Kidney (tissue), 14 donors: ENCODE measurements around the gene C11orf21. TPM values are rescaled to one million over a fixed set of nuclear protein-coding genes. Genes with fewer than 3 reads are reported as not detected.

Experiments used
- DNase-seq, 5 donors: peaks; one replicate each; pipeline ENCODE4 v3.0.0-alpha.2; 2013 to 2020
- FAIRE-seq: peaks from 2 replicates; lab custom pipeline; 2012; peaks lifted over from hg19 to GRCh38; lab: Jason Lieb, UNC
- H3K27ac ChIP-seq, 2 donors: one replicate each; pipeline ENCODE4 v1.7.0; 2013; ENCODE audit warnings: low read depth in 2 of 2, low read length in 2 of 2, inconsistent platforms in 1 of 2
- H3K27me3 ChIP-seq: one replicate; pipeline ENCODE4 v1.7.1; 2013; ENCODE audit warnings: low read length, inconsistent platforms; ENCODE audit not compliant: control insufficient read depth, insufficient read depth
- H3K36me3 ChIP-seq, 3 donors: one replicate each; pipeline versions ENCODE4 v1.7.0 to v1.7.1; 2013; ENCODE audit warnings: low read length in 3 of 3, control low read depth in 1 of 3, inconsistent platforms in 1 of 3; ENCODE audit not compliant: insufficient read depth in 3 of 3, control insufficient read depth in 2 of 3
- H3K4me1 ChIP-seq, 3 donors: one replicate each; pipeline versions ENCODE4 v1.7.0 to v1.7.1; 2013; ENCODE audit warnings: low read length in 3 of 3, inconsistent platforms in 1 of 3, low read depth in 1 of 3; ENCODE audit not compliant: control insufficient read depth in 2 of 3, insufficient read depth in 2 of 3
- H3K4me3 ChIP-seq, 3 donors: one replicate each; pipeline versions ENCODE4 v1.7.0 to v1.8.1; 2013; ENCODE audit warnings: low read length in 3 of 3, control low read depth in 1 of 3, inconsistent platforms in 1 of 3
- H3K9ac ChIP-seq, 3 donors: one replicate each; pipeline versions ENCODE4 v1.7.0 to v1.7.1; 2013; ENCODE audit warnings: low read length in 3 of 3, control low read depth in 1 of 3, inconsistent platforms in 1 of 3
- H3K9me3 ChIP-seq, 3 donors: one replicate each; pipeline versions ENCODE4 v1.7.0 to v1.7.1; 2013; ENCODE audit warnings: low read length in 3 of 3, control low read depth in 1 of 3, inconsistent platforms in 1 of 3; ENCODE audit not compliant: control insufficient read depth in 2 of 3, insufficient read depth in 1 of 3
- intact Hi-C: fragments of 100-400 bp; cut with DNase I; formaldehyde crosslinking; loops from one replicate; pipeline ENCODE4 v1.11.1; 2022
- polyA plus RNA-seq: library from polyadenylated mRNA; stranded (reverse); fragments of 350-450 nt; fragmentation: Illumina TruSeq; extraction: RNeasy Lipid Tissue Mini Kit (QIAGEN cat#74804); gene quantifications from one replicate; pipeline ENCODE4 v1.2.3, GENCODE V29; 2014; ENCODE audit warnings: low read depth, low replicate concordance; ENCODE audit not compliant: insufficient read depth
- total RNA-seq: library from RNA; stranded (reverse); fragmentation: NEBNext Ultra II Directional; extraction: Animal tissue kit (Norgen Biotek cat#: 25700); gene quantifications from one replicate; pipeline ENCODE4 v1.2.1, GENCODE V29; 2021
- TF ChIP-seq, protein P1 (sequence below): IDR thresholded peaks from 3 replicates; pipeline ENCODE4 v1.5.1; 2012; ENCODE audit warnings: mild to moderate bottlenecking, moderate library complexity, borderline replicate concordance; ENCODE audit not compliant: insufficient read depth; ENCODE audit errors: extremely low read depth
- donor health status: control.
- donor health status: control.
- donor health status: control.
- donor health status: control.
- donor health status: control.
- donor health status: DM: yes; HTN: yes; CAD: no.
- donor health status: Normal renal cell carcinoma (clear cell type).

The C11orf21 gene
- total and polyA plus RNA-seq, 2 donors from 2014 or later, result 0.17 to 4.9 TPM

DNA sequence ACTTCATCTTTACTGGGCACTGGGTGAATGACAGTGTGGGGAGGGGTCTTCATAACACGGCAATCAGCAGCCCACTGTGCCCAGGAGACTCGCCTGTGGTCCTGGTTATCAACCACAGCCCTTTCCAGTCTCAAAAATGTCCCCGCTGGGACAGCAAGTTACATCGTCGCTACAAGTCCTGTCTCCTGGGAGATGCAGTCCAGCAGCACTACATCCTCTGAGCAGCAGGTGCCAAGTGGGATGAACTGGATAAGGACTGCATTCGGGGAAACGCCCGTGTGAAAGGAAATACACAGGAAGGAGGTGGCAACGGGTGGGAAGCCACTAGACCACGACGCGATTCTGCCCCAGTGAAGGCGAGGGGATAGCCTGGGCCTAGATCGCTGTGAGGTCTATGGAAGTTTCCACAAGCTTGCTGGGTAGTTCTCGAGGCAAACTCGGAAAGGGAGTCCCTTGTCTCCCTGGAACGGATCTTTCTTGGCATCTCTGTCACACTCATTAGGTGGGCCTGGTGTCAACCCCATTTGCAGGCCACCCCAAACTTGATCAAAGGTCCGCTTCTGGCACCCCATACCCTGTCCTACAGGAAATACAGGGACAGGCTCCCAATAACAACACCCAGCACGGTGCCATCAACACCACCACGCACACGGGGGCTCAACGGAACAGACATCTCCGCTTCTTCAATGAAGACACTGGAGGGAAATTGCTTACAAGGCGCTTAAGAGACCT lies 35.7 kb downstream of the C11orf21 start:
- intact Hi-C loops, result no loop called here
- Histone ChIP-seq H3K4me1 (peaks cover 0 to 7% (median 0%) of the 10 kb centered on the region in 3 donors), H3K9me3 (no peaks in the 10 kb centered on the region), H3K27me3 (no peaks in the 10 kb centered on the region), H3K27ac (no peak overlapping the region), H3K36me3 (no peaks in the 10 kb centered on the region), H3K9ac (no peak overlapping the region), H3K4me3 (no peak overlapping the region)
- FAIRE-seq (no peak), DNase-seq (no peak)
- TF ChIP-seq, protein P1, sequence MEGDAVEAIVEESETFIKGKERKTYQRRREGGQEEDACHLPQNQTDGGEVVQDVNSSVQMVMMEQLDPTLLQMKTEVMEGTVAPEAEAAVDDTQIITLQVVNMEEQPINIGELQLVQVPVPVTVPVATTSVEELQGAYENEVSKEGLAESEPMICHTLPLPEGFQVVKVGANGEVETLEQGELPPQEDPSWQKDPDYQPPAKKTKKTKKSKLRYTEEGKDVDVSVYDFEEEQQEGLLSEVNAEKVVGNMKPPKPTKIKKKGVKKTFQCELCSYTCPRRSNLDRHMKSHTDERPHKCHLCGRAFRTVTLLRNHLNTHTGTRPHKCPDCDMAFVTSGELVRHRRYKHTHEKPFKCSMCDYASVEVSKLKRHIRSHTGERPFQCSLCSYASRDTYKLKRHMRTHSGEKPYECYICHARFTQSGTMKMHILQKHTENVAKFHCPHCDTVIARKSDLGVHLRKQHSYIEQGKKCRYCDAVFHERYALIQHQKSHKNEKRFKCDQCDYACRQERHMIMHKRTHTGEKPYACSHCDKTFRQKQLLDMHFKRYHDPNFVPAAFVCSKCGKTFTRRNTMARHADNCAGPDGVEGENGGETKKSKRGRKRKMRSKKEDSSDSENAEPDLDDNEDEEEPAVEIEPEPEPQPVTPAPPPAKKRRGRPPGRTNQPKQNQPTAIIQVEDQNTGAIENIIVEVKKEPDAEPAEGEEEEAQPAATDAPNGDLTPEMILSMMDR, result no peak

GRCh38 chr11:2265396-2265795 lies 36.3 kb downstream of the C11orf21 start:
- H3K36me3 ChIP-seq, result no peaks in the 10 kb centered on the region
- H3K27me3 ChIP-seq, result no peaks in the 10 kb centered on the region
- H3K9ac ChIP-seq, result no peak overlapping the region
- no peak for FAIRE-seq
- no peaks in the 10 kb centered on the region for H3K9me3 ChIP-seq
- TF ChIP-seq, protein P1, result no peak
- no peak for DNase-seq
- no peak overlapping the region for H3K4me3 ChIP-seq
- intact Hi-C loops, result no loop called here
- peaks cover 0 to 7% (median 0%) of the 10 kb centered on the region in 3 donors for H3K4me1 ChIP-seq
- H3K27ac ChIP-seq, result no peak overlapping the region

- TF ChIP-seq, protein P1, result no peak
- Histone ChIP-seq H3K9me3 (no peaks in the 10 kb centered on the region), H3K27ac (no peak overlapping the region), H3K36me3 (no peaks in the 10 kb centered on the region), H3K27me3 (no peaks in the 10 kb centered on the region), H3K4me3 (no peak overlapping the region), H3K9ac (no peak overlapping the region), H3K4me1 (no peaks in the 10 kb centered on the region)
- DNase-seq (no peak), FAIRE-seq (no peak)
- intact Hi-C loops, result no loop called here
Measured at GRCh38 chr11:2264366-2265053, 37.2 kb downstream of the C11orf21 start.
